Liver (tissue), 3 donors: ENCODE data around the gene EDEM1.

Experiments
- CTCF ChIP-seq: fragments of 150-350 bp; IDR thresholded peaks from 2 replicates; pipeline ENCODE4 v1.5.1; 2017; ENCODE audit warnings: improper control_type of control experiment, low read depth, low read length; ENCODE audit not compliant: missing input control
- FOXA1 ChIP-seq: IDR thresholded peaks from 2 replicates; pipeline ENCODE4 v1.6.1; 2016; ENCODE audit warnings: antibody characterized with exemption
- HNF4A ChIP-seq, 2 donors: conservative IDR thresholded peaks; 2 replicates each; pipeline ENCODE4 v1.6.1; 2016; ENCODE audit warnings: antibody characterized with exemption in 2 of 2, mild to moderate bottlenecking in 2 of 2
- HNF4G ChIP-seq: IDR thresholded peaks from 2 replicates; pipeline ENCODE4 v1.6.1; 2016; ENCODE audit warnings: antibody characterized with exemption
- MAX ChIP-seq: IDR thresholded peaks from 2 replicates; pipeline ENCODE4 v1.6.1; 2016; ENCODE audit warnings: antibody characterized with exemption
- RAD21 ChIP-seq, 2 donors: IDR thresholded peaks; 2 replicates each; pipeline ENCODE4 v1.6.1; 2016; ENCODE audit warnings: antibody characterized with exemption in 2 of 2, mild to moderate bottlenecking in 2 of 2
- RXRA ChIP-seq, 2 donors: IDR thresholded peaks; 2 replicates each; pipeline ENCODE4 v1.6.1; 2017 to 2018; ENCODE audit warnings: antibody characterized with exemption in 2 of 2, mild to moderate bottlenecking in 1 of 2
- TAF1 ChIP-seq: conservative IDR thresholded peaks from 2 replicates; pipeline ENCODE4 v1.6.1; 2016; ENCODE audit warnings: antibody characterized with exemption, mild to moderate bottlenecking
- donor health status: healthy.
- donor health status: healthy.

- TF ChIP-seq CTCF (no peak), RAD21 (IDR thresholded peaks at IDR 0.05) (no peak), TAF1 (no peak), MAX (no peak), RXRA (IDR thresholded peaks at IDR 0.05) (no peak), HNF4G (no peak), HNF4A (conservative IDR thresholded peaks at IDR 0.05) (no peak), FOXA1 (no peak)
Measured at GRCh38 chr3:5245927-5246326, 58.4 kb downstream of the EDEM1 start.
